Measurements from ENCODE around the gene NUPR1.
A peak's percentile ranks its signal among the peaks of the same experiment; 100 is the strongest.
"Not testable (repeated sequence)": the region's sequence is repeated elsewhere in the genome, so short reads cannot be mapped to it uniquely, and the experiment has no call there.

The NUPR1 gene

GRCh38 chr16:28528463-28528867 lies 10.3 kb downstream of the NUPR1 start:
- Histone ChIP-seq H3K4me1 (ENCODE audit: control insufficient read depth in 5 of 5, insufficient read depth in 5 of 5, low read length in 5 of 5) (peaks cover 2 to 44% (median 40%) of the 10 kb centered on the region in 5 donors), H3K36me3 (ENCODE audit: control insufficient read depth in 5 of 5, insufficient read depth in 5 of 5, low read length in 5 of 5) (no peaks in the 10 kb centered on the region), H3K9me3 (ENCODE audit: control insufficient read depth in 5 of 5, low read length in 5 of 5) (no peaks in the 10 kb centered on the region), H3K27me3 (ENCODE audit: control insufficient read depth in 5 of 5, insufficient read depth in 4 of 5, low read length in 5 of 5) (no peaks in the 10 kb centered on the region), H3K4me3 (ENCODE audit: low read depth in 1 of 5, low read length in 5 of 5) (no peak overlapping the region), H3K9ac (ENCODE audit: low read length in 5 of 5) (no peak overlapping the region), H3K27ac (ENCODE audit: low read depth, low read length) (no peak overlapping the region)

GRCh38 chr16:28527985-28528384 lies 10.8 kb downstream of the NUPR1 start:
- no peak overlapping the region for H3K27ac ChIP-seq (ENCODE audit: low read depth, low read length)
- H3K9ac ChIP-seq (ENCODE audit: low read length in 5 of 5): no peak overlapping the region
- H3K4me3 ChIP-seq (ENCODE audit: low read depth in 1 of 5, low read length in 5 of 5): no peak overlapping the region
- H3K4me1 ChIP-seq (ENCODE audit: control insufficient read depth in 5 of 5, insufficient read depth in 5 of 5, low read length in 5 of 5): peaks cover 2 to 44% (median 36%) of the 10 kb centered on the region in 5 donors
- H3K27me3 ChIP-seq (ENCODE audit: control insufficient read depth in 5 of 5, insufficient read depth in 4 of 5, low read length in 5 of 5): no peaks in the 10 kb centered on the region
- no peaks in the 10 kb centered on the region for H3K9me3 ChIP-seq (ENCODE audit: control insufficient read depth in 5 of 5, low read length in 5 of 5)
- no peaks in the 10 kb centered on the region for H3K36me3 ChIP-seq (ENCODE audit: control insufficient read depth in 5 of 5, insufficient read depth in 5 of 5, low read length in 5 of 5)

GRCh38 chr16:28527100-28527785 lies 11.5 kb downstream of the NUPR1 start:
- H3K9me3 ChIP-seq (ENCODE audit: control insufficient read depth in 5 of 5, low read length in 5 of 5); H3K36me3 ChIP-seq (ENCODE audit: control insufficient read depth in 5 of 5, insufficient read depth in 5 of 5, low read length in 5 of 5); H3K9ac ChIP-seq (ENCODE audit: low read length in 5 of 5); H3K27me3 ChIP-seq (ENCODE audit: control insufficient read depth in 5 of 5, insufficient read depth in 4 of 5, low read length in 5 of 5); H3K4me3 ChIP-seq (ENCODE audit: low read depth in 1 of 5, low read length in 5 of 5); H3K27ac ChIP-seq (ENCODE audit: low read depth, low read length): not testable (repeated sequence)
- peaks cover 2 to 36% (median 29%) of the 10 kb centered on the region in 5 donors for H3K4me1 ChIP-seq (ENCODE audit: control insufficient read depth in 5 of 5, insufficient read depth in 5 of 5, low read length in 5 of 5)

GRCh38 chr16:28526201-28527099 lies 12.3 kb downstream of the NUPR1 start:
- no peak overlapping the region for H3K4me3 ChIP-seq (ENCODE audit: low read depth in 1 of 5, low read length in 5 of 5)
- H3K9ac ChIP-seq (ENCODE audit: low read length in 5 of 5): peak overlapping the region in 1 of 5 donors; percentile 4
- H3K27ac ChIP-seq (ENCODE audit: low read depth, low read length): no peak overlapping the region
- no peaks in the 10 kb centered on the region for H3K27me3 ChIP-seq (ENCODE audit: control insufficient read depth in 5 of 5, insufficient read depth in 4 of 5, low read length in 5 of 5)
- H3K36me3 ChIP-seq (ENCODE audit: control insufficient read depth in 5 of 5, insufficient read depth in 5 of 5, low read length in 5 of 5): no peaks in the 10 kb centered on the region
- H3K9me3 ChIP-seq (ENCODE audit: control insufficient read depth in 5 of 5, low read length in 5 of 5): no peaks in the 10 kb centered on the region
- H3K4me1 ChIP-seq (ENCODE audit: control insufficient read depth in 5 of 5, insufficient read depth in 5 of 5, low read length in 5 of 5): peaks cover 2 to 30% (median 22%) of the 10 kb centered on the region in 5 donors

- Histone ChIP-seq H3K27me3 (ENCODE audit: control insufficient read depth in 5 of 5, insufficient read depth in 4 of 5, low read length in 5 of 5) (no peaks in the 10 kb centered on the region), H3K9me3 (ENCODE audit: control insufficient read depth in 5 of 5, low read length in 5 of 5) (no peaks in the 10 kb centered on the region), H3K9ac (ENCODE audit: low read length in 5 of 5) (no peak overlapping the region), H3K36me3 (ENCODE audit: control insufficient read depth in 5 of 5, insufficient read depth in 5 of 5, low read length in 5 of 5) (no peaks in the 10 kb centered on the region), H3K4me1 (ENCODE audit: control insufficient read depth in 5 of 5, insufficient read depth in 5 of 5, low read length in 5 of 5) (peaks cover 2 to 30% (median 18%) of the 10 kb centered on the region in 5 donors), H3K27ac (ENCODE audit: low read depth, low read length) (peak overlapping the region; percentile 30), H3K4me3 (ENCODE audit: low read depth in 1 of 5, low read length in 5 of 5) (no peak overlapping the region)
Measured at GRCh38 chr16:28524681-28525171, 14.0 kb downstream of the NUPR1 start.

GRCh38 chr16:28522792-28523191 lies 16.0 kb downstream of the NUPR1 start:
- H3K36me3 ChIP-seq (ENCODE audit: control insufficient read depth in 5 of 5, insufficient read depth in 5 of 5, low read length in 5 of 5): no peaks in the 10 kb centered on the region
- no peaks in the 10 kb centered on the region for H3K9me3 ChIP-seq (ENCODE audit: control insufficient read depth in 5 of 5, low read length in 5 of 5)
- H3K9ac ChIP-seq (ENCODE audit: low read length in 5 of 5): no peak overlapping the region
- peaks cover 2 to 28% (median 18%) of the 10 kb centered on the region in 5 donors for H3K4me1 ChIP-seq (ENCODE audit: control insufficient read depth in 5 of 5, insufficient read depth in 5 of 5, low read length in 5 of 5)
- H3K27me3 ChIP-seq (ENCODE audit: control insufficient read depth in 5 of 5, insufficient read depth in 4 of 5, low read length in 5 of 5): no peaks in the 10 kb centered on the region
- no peak overlapping the region for H3K4me3 ChIP-seq (ENCODE audit: low read depth in 1 of 5, low read length in 5 of 5)
- no peak overlapping the region for H3K27ac ChIP-seq (ENCODE audit: low read depth, low read length)

- H3K27ac ChIP-seq (ENCODE audit: low read depth, low read length): no peak overlapping the region
- H3K4me3 ChIP-seq (ENCODE audit: low read depth in 1 of 5, low read length in 5 of 5): no peak overlapping the region
- H3K9ac ChIP-seq (ENCODE audit: low read length in 5 of 5): no peak overlapping the region
- H3K27me3 ChIP-seq (ENCODE audit: control insufficient read depth in 5 of 5, insufficient read depth in 4 of 5, low read length in 5 of 5): no peaks in the 10 kb centered on the region
- peaks cover 2 to 22% (median 18%) of the 10 kb centered on the region in 5 donors for H3K4me1 ChIP-seq (ENCODE audit: control insufficient read depth in 5 of 5, insufficient read depth in 5 of 5, low read length in 5 of 5)
- H3K9me3 ChIP-seq (ENCODE audit: control insufficient read depth in 5 of 5, low read length in 5 of 5): no peaks in the 10 kb centered on the region
- no peaks in the 10 kb centered on the region for H3K36me3 ChIP-seq (ENCODE audit: control insufficient read depth in 5 of 5, insufficient read depth in 5 of 5, low read length in 5 of 5)
Measured at GRCh38 chr16:28521436-28521835, 17.3 kb downstream of the NUPR1 start.

- Histone ChIP-seq H3K4me1 (ENCODE audit: control insufficient read depth in 5 of 5, insufficient read depth in 5 of 5, low read length in 5 of 5) (peaks cover 2 to 18% (median 16%) of the 10 kb centered on the region in 5 donors), H3K9ac (ENCODE audit: low read length in 5 of 5) (no peak overlapping the region), H3K9me3 (ENCODE audit: control insufficient read depth in 5 of 5, low read length in 5 of 5) (no peaks in the 10 kb centered on the region), H3K36me3 (ENCODE audit: control insufficient read depth in 5 of 5, insufficient read depth in 5 of 5, low read length in 5 of 5) (no peaks in the 10 kb centered on the region), H3K27ac (ENCODE audit: low read depth, low read length) (no peak overlapping the region), H3K4me3 (ENCODE audit: low read depth in 1 of 5, low read length in 5 of 5) (no peak overlapping the region), H3K27me3 (ENCODE audit: control insufficient read depth in 5 of 5, insufficient read depth in 4 of 5, low read length in 5 of 5) (no peaks in the 10 kb centered on the region)
Measured at GRCh38 chr16:28520672-28521071, 18.1 kb downstream of the NUPR1 start.

GRCh38 chr16:28514246-28514645 lies 24.5 kb downstream of the NUPR1 start:
- no peak overlapping the region for H3K9ac ChIP-seq (ENCODE audit: low read length in 5 of 5)
- peaks cover 0 to 3% (median 0%) of the 10 kb centered on the region in 5 donors for H3K4me1 ChIP-seq (ENCODE audit: control insufficient read depth in 5 of 5, insufficient read depth in 5 of 5, low read length in 5 of 5)
- H3K9me3 ChIP-seq (ENCODE audit: control insufficient read depth in 5 of 5, low read length in 5 of 5): no peaks in the 10 kb centered on the region
- H3K36me3 ChIP-seq (ENCODE audit: control insufficient read depth in 5 of 5, insufficient read depth in 5 of 5, low read length in 5 of 5): no peaks in the 10 kb centered on the region
- no peak overlapping the region for H3K4me3 ChIP-seq (ENCODE audit: low read depth in 1 of 5, low read length in 5 of 5)
- H3K27me3 ChIP-seq (ENCODE audit: control insufficient read depth in 5 of 5, insufficient read depth in 4 of 5, low read length in 5 of 5): no peaks in the 10 kb centered on the region
- H3K27ac ChIP-seq (ENCODE audit: low read depth, low read length): no peak overlapping the region
